ENCODE results near the gene RSU1. TPM values are rescaled to one million over a fixed set of nuclear protein-coding genes. Genes with fewer than 3 reads are reported as not detected.

RSU1 gene
- total RNA-seq, 1 experiment from 2014 or later = 29.5 TPM

- no TSS peak for BruUV-seq (replicated peaks)
- RAD21 ChIA-PET (ENCODE audit: low non-redundant PET in 1 of 2, low total read pairs in 2 of 2, uncharacterized antibody in 2 of 2, unreplicated experiment in 2 of 2) = no interaction called here
These were observed 89.0 kb downstream of the RSU1 start for GRCh38 chr10:16728266-16728665.

More at GRCh38 chr10:16728266-16728665, 89.0 kb downstream of the RSU1 start:
- no peaks in the 10 kb centered on the region for H3K9me2 ChIP-seq (ENCODE audit: insufficient read depth)
- no peak overlapping the region for H2AFZ ChIP-seq (ENCODE audit: low read depth, low read length, poor library complexity, severe bottlenecking)
- intact Hi-C loops (cut with micrococcal nuclease) = no loop called here
- TF ChIP-seq JUND (IDR thresholded peaks at IDR 0.05) = no peak
- TF ChIP-seq CBX3 (IDR thresholded peaks at IDR 0.05; ENCODE audit: low read depth) = no peak
- TF ChIP-seq EZH2 (IDR thresholded peaks at IDR 0.05) = no peak
- TF ChIP-seq ZBTB33 (IDR thresholded peaks at IDR 0.05; ENCODE audit: extremely low read depth, insufficient replicate concordance, low read length) = no peak
- TF ChIP-seq SIN3A (IDR thresholded peaks at IDR 0.05; ENCODE audit: low read depth) = no peak
- no peak for TF ChIP-seq EZH2phosphoT487 (IDR thresholded peaks at IDR 0.05; ENCODE audit: borderline replicate concordance)
- no peak for TF ChIP-seq REST (IDR thresholded peaks at IDR 0.05; ENCODE audit: low read depth)
- TF ChIP-seq FOSL1 (IDR thresholded peaks at IDR 0.05; ENCODE audit: low read depth) = no peak
- TF ChIP-seq MAX (IDR thresholded peaks at IDR 0.05) = no peak
- TF ChIP-seq TCF7L2 (IDR thresholded peaks at IDR 0.05; ENCODE audit: borderline replicate concordance, extremely low read depth, insufficient read depth, insufficient read length) = no peak
- TF ChIP-seq CEBPB (IDR thresholded peaks at IDR 0.05; ENCODE audit: low read depth) = no peak
- TF ChIP-seq ZFX (IDR thresholded peaks at IDR 0.05) = no peak
- TF ChIP-seq RAD21 (IDR thresholded peaks at IDR 0.05; ENCODE audit: low read depth) = no peak
- no peak for TF ChIP-seq EGR1 (IDR thresholded peaks at IDR 0.05; ENCODE audit: low read depth)
- no peak for TF ChIP-seq CTCF (IDR thresholded peaks at IDR 0.05 in 2 of 3, conservative IDR thresholded peaks at IDR 0.05 in 1 of 3; ENCODE audit: borderline replicate concordance in 1 of 3, insufficient read depth in 1 of 3, low read depth in 2 of 3, low read length in 2 of 3)
- ATAC-seq (no peak), DNase-seq (ENCODE audit: low read depth, low spot score) (no peak)
- POLR2A ChIA-PET = no interaction called here
- H3K9me3 ChIP-seq (ENCODE audit: control insufficient read depth in 1 of 2, insufficient read depth in 1 of 2, low read depth in 1 of 2, low read length in 2 of 2) = no peaks in the 10 kb centered on the region
- no peak overlapping the region for H3K4me3 ChIP-seq (replicated peaks in 1 of 2; ENCODE audit: low read depth in 1 of 2, low read length in 2 of 2)
- no peaks in the 10 kb centered on the region for H3K4me1 ChIP-seq (ENCODE audit: control insufficient read depth in 1 of 2, insufficient read depth in 2 of 2, low read length in 2 of 2)
- no peaks in the 10 kb centered on the region for H4K20me1 ChIP-seq (ENCODE audit: insufficient read depth)
- H3K27me3 ChIP-seq (ENCODE audit: insufficient read depth, low read length) = no peaks in the 10 kb centered on the region
- no peak overlapping the region for H3K4me2 ChIP-seq (ENCODE audit: low read length)
- H3K36me3 ChIP-seq (ENCODE audit: control insufficient read depth in 1 of 2, insufficient read depth in 2 of 2, low read length in 2 of 2) = no peaks in the 10 kb centered on the region; a peak in 1 of 4 replicates
- no peaks in the 10 kb centered on the region for H3K79me2 ChIP-seq (ENCODE audit: insufficient read depth, low read length)
- H3K27ac ChIP-seq (ENCODE audit: low read depth, low read length) = no peak overlapping the region
- H3K9ac ChIP-seq (ENCODE audit: low read length) = no peak overlapping the region
- CTCF ChIA-PET = no interaction called here
